Spleen (tissue), 11 donors: Measurements from ENCODE around the gene TTLL12. TPM values are rescaled to one million over a fixed set of nuclear protein-coding genes. Genes with fewer than 3 reads are reported as not detected.
A peak's percentile ranks its signal among the peaks of the same experiment; 100 is the strongest.

ENCODE experiments used
- DNase-seq: peaks from one replicate; pipeline ENCODE4 v3.0.0-alpha.2; 2020
- H3K27ac ChIP-seq, 8 donors: fragments of 200-600 bp; sonication (generic) in 7 of 8; 1 replicate in 4 of 8; 2 replicates in 4 of 8; pipeline versions ENCODE4 v1.5.0 to v1.8.0; 2016 to 2021; ENCODE audit warnings: inconsistent platforms in 4 of 8, mild to moderate bottlenecking in 4 of 8, moderate library complexity in 1 of 8
- H3K27me3 ChIP-seq, 7 donors: fragments of 200-600 bp; sonication (generic) in 6 of 7; replicated peaks in 1 of 7; 1 replicate in 4 of 7; 2 replicates in 3 of 7; pipeline versions ENCODE4 v1.5.0 to v1.8.0; 2016 to 2021; ENCODE audit warnings: inconsistent platforms in 3 of 7, mild to moderate bottlenecking in 1 of 7
- H3K36me3 ChIP-seq, 6 donors: fragments of 200-600 bp; sonication (generic) in 5 of 6; 1 replicate in 4 of 6; 2 replicates in 2 of 6; pipeline versions ENCODE4 v1.5.0 to v1.8.0; 2016 to 2021; ENCODE audit warnings: inconsistent platforms in 2 of 6
- H3K4me1 ChIP-seq, 6 donors: fragments of 200-600 bp; sonication (generic) in 5 of 6; 1 replicate in 3 of 6; 2 replicates in 3 of 6; pipeline versions ENCODE4 v1.5.0 to v1.8.0; 2016 to 2021; ENCODE audit warnings: inconsistent platforms in 3 of 6
- H3K4me3 ChIP-seq, 8 donors: fragments of 200-600 bp; sonication (generic) in 7 of 8; 1 replicate in 4 of 8; 2 replicates in 4 of 8; pipeline versions ENCODE4 v1.5.0 to v1.8.0; 2016 to 2021; ENCODE audit warnings: inconsistent platforms in 4 of 8, mild to moderate bottlenecking in 4 of 8, moderate library complexity in 2 of 8
- H3K9me3 ChIP-seq, 8 donors: fragments of 200-600 bp; sonication (generic) in 7 of 8; 1 replicate in 4 of 8; 2 replicates in 4 of 8; pipeline versions ENCODE4 v1.5.0 to v1.8.0; 2016 to 2021; ENCODE audit warnings: inconsistent platforms in 4 of 8
- CTCF ChIP-seq, 11 experiments: fragments of 200-600 bp in 7 of 11; fragments of 450-650 bp in 4 of 11; sonication (generic) in 4 of 11; IDR thresholded peaks in 8 of 11; conservative IDR thresholded peaks in 3 of 11; 1 replicate in 7 of 11; 2 replicates in 4 of 11; pipeline versions ENCODE4 v1.4.0 to v1.8.0; 2016 to 2021; ENCODE audit warnings: antibody characterized with exemption in 11 of 11, inconsistent platforms in 4 of 11, mild to moderate bottlenecking in 1 of 11
- POLR2A ChIP-seq, 3 donors: fragments of 450-650 bp; IDR thresholded peaks; one replicate each; pipeline ENCODE4 v1.5.1; 2017; ENCODE audit warnings: antibody characterized with exemption in 3 of 3, mild to moderate bottlenecking in 1 of 3
- POLR2AphosphoS5 ChIP-seq, 3 donors: sonication (generic); formaldehyde crosslinking; IDR thresholded peaks; one replicate each; pipeline ENCODE4 v1.5.1; 2017; ENCODE audit warnings: antibody characterized with exemption in 3 of 3
- WGBS, 5 donors: extraction: QIAGEN DNeasy Blood & Tissue Kit in 3 of 5; methylation state at CpG; one replicate each; pipeline versions ENCODE4 v1.1.5 to v1.1.7; 2013 to 2018; 5-methylcytosine and 5-hydroxymethylcytosine counted together
- intact Hi-C: fragments of 100-400 bp; cut with DNase I; formaldehyde crosslinking; loops from one replicate; pipeline ENCODE4 v1.15.0; 2023; ENCODE audit warnings: low total_unique reads
- polyA plus RNA-seq, 3 donors: library from polyadenylated mRNA; stranded (reverse); fragments of 200-250 nt; gene quantifications; one replicate each; pipeline ENCODE4 v1.2.1, GENCODE V29; 2013
- total RNA-seq, 7 donors: library from RNA; depleted of rRNA in 3 of 7; stranded (reverse); fragments of >200 nt in 3 of 7; fragmentation: NEBNext Ultra II Directional in 4 of 7; extraction: Animal tissue kit (Norgen Biotek cat#: 25700) in 4 of 7; gene quantifications; one replicate each; pipeline versions ENCODE4 v1.1.0 to v1.2.1, GENCODE V29; 2016 to 2021
- donor health status: healthy with polysubstance abuse.
- donor health status: DM: no; HTN: no; CAD: no; lungs with moderate emphysema.
- donor health status: DM: no; HTN: no; CAD: no.
- donor health status: Bipolar disorder and iron deficiency.
- donor health status: healthy.
- donor health status: DM: no; HTN: no; CAD: no.
- donor health status: DM: yes; HTN: yes; CAD: no.

TTLL12 gene
- total and polyA plus RNA-seq, 10 donors: 8.7 to 21.6 (median 18.2) TPM

- no peak overlapping the region for H3K4me3 ChIP-seq
- WGBS, 5 donors: 24 to 41% (median 30%) methylated on average over 9 of the region's 9 CpGs
- intact Hi-C loops: no loop called here
- peak overlapping the region in 5 of 8 donors; percentile 33 to 63 (median 51) for H3K27ac ChIP-seq
- no peak for TF ChIP-seq POLR2A (IDR thresholded peaks at IDR 0.05)
- TF ChIP-seq POLR2AphosphoS5 (IDR thresholded peaks at IDR 0.05): peak in 2 of 3 donors; percentile 27 to 30
- TF ChIP-seq CTCF (IDR thresholded peaks at IDR 0.05 in 8 of 11, conservative IDR thresholded peaks at IDR 0.05 in 3 of 11): peak in 10 of 11 experiments; percentile 22 to 79 (median 66)
- H3K27me3 ChIP-seq: no peaks in the 10 kb centered on the region
- peak; percentile 83 for DNase-seq
- H3K36me3 ChIP-seq: peaks cover 0 to 98% (median 55%) of the 10 kb centered on the region in 6 donors
- peaks cover 0 to 35% (median 15%) of the 10 kb centered on the region in 6 donors for H3K4me1 ChIP-seq
- H3K9me3 ChIP-seq: no peaks in the 10 kb centered on the region
Observed at GRCh38 chr22:43136255-43136654, 50.7 kb downstream of the TTLL12 start.

- peak overlapping the region in 1 of 8 donors; percentile 63 for H3K27ac ChIP-seq
- TF ChIP-seq CTCF (IDR thresholded peaks at IDR 0.05 in 8 of 11, conservative IDR thresholded peaks at IDR 0.05 in 3 of 11): no peak
- 81 to 92% (median 90%) methylated on average over 5 of the region's 5 CpGs for WGBS, 5 donors
Observed at GRCh38 chr22:43135565-43135964, 51.4 kb downstream of the TTLL12 start.

GRCh38 chr22:43134553-43134952, 52.4 kb downstream of the TTLL12 start:
- TF ChIP-seq CTCF (IDR thresholded peaks at IDR 0.05 in 8 of 11, conservative IDR thresholded peaks at IDR 0.05 in 3 of 11) (no peak), POLR2AphosphoS5 (IDR thresholded peaks at IDR 0.05) (no peak), POLR2A (IDR thresholded peaks at IDR 0.05) (no peak)
- Histone ChIP-seq H3K9me3 (no peaks in the 10 kb centered on the region), H3K27me3 (no peaks in the 10 kb centered on the region), H3K4me1 (peaks cover 0 to 34% (median 12%) of the 10 kb centered on the region in 6 donors), H3K27ac (no peak overlapping the region), H3K4me3 (no peak overlapping the region), H3K36me3 (peaks cover 0 to 89% (median 55%) of the 10 kb centered on the region in 6 donors)
- WGBS, 5 donors: 92 to 100% (median 95%) methylated on average over 4 of the region's 4 CpGs
- no peak for DNase-seq
- intact Hi-C loops: no loop called here

More at GRCh38 chr22:43135565-43135964, 51.4 kb downstream of the TTLL12 start:
- DNase-seq: no peak
- H3K9me3 ChIP-seq: no peaks in the 10 kb centered on the region
- H3K36me3 ChIP-seq: peaks cover 0 to 99% (median 58%) of the 10 kb centered on the region in 6 donors
- intact Hi-C loops: no loop called here
- no peaks in the 10 kb centered on the region for H3K27me3 ChIP-seq
- no peak overlapping the region for H3K4me3 ChIP-seq
- peaks cover 0 to 28% (median 12%) of the 10 kb centered on the region in 6 donors for H3K4me1 ChIP-seq

- DNase-seq: no peak
- H3K36me3 ChIP-seq: peaks cover 0 to 77% (median 54%) of the 10 kb centered on the region in 6 donors
- 82 to 97% (median 88%) methylated on average over 6 to 9 of the region's 9 CpGs for WGBS, 5 donors
- H3K9me3 ChIP-seq: no peaks in the 10 kb centered on the region
- no peak overlapping the region for H3K27ac ChIP-seq
- TF ChIP-seq POLR2A (IDR thresholded peaks at IDR 0.05) (no peak), POLR2AphosphoS5 (IDR thresholded peaks at IDR 0.05) (no peak), CTCF (IDR thresholded peaks at IDR 0.05 in 8 of 11, conservative IDR thresholded peaks at IDR 0.05 in 3 of 11) (no peak)
- intact Hi-C loops: no loop called here
- H3K4me3 ChIP-seq: no peak overlapping the region
- H3K4me1 ChIP-seq: peaks cover 0 to 45% (median 17%) of the 10 kb centered on the region in 6 donors
- H3K27me3 ChIP-seq: peaks cover 0 to 8% (median 0%) of the 10 kb centered on the region in 7 donors
Observed at GRCh38 chr22:43133401-43133800, 53.5 kb downstream of the TTLL12 start.
